Esophagus muscularis mucosa (tissue), 3 donors: ENCODE data around the gene CCNI2.

ENCODE experiments used
- POLR2A ChIP-seq: fragments of 450-650 bp; IDR thresholded peaks from one replicate; pipeline ENCODE4 v1.6.1; 2017; ENCODE audit warnings: antibody characterized with exemption, moderate library complexity, mild to moderate bottlenecking, low read depth
- TF ChIP-seq, protein P1 (sequence below), 3 experiments: fragments of 200-600 bp in 2 of 3; fragments of 450-650 bp in 1 of 3; sonication (generic) in 2 of 3; IDR thresholded peaks; one replicate each; pipeline ENCODE4 v1.5.1; 2017 to 2019; ENCODE audit warnings: antibody characterized with exemption in 3 of 3, mild to moderate bottlenecking in 2 of 3, moderate library complexity in 1 of 3

DNA sequence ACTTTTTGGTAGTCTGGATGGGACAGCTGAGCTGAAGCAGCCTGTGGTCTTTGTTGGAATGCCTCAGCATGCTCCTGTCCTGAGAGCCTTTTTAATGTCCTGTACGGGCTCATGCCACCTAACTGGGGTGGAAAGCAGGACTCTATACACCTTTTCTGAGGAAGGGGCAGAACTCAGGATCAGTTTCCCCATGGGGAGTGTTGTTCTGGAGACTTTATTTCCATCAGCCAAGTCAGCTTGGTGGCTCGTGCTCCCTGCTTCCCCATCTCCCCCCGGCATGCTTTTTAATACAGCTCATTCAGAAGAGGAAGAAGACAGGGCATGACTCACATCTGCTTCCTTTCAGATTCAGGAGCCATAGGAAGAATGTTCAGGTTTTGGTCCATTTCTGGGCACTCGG, 34.9 kb downstream of the CCNI2 start:
- TF ChIP-seq, protein P1, sequence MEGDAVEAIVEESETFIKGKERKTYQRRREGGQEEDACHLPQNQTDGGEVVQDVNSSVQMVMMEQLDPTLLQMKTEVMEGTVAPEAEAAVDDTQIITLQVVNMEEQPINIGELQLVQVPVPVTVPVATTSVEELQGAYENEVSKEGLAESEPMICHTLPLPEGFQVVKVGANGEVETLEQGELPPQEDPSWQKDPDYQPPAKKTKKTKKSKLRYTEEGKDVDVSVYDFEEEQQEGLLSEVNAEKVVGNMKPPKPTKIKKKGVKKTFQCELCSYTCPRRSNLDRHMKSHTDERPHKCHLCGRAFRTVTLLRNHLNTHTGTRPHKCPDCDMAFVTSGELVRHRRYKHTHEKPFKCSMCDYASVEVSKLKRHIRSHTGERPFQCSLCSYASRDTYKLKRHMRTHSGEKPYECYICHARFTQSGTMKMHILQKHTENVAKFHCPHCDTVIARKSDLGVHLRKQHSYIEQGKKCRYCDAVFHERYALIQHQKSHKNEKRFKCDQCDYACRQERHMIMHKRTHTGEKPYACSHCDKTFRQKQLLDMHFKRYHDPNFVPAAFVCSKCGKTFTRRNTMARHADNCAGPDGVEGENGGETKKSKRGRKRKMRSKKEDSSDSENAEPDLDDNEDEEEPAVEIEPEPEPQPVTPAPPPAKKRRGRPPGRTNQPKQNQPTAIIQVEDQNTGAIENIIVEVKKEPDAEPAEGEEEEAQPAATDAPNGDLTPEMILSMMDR (IDR thresholded peaks at IDR 0.05): no peak
- no peak for TF ChIP-seq POLR2A
